ENCODE results near the gene OR52N5.

The OR52N5 gene

GRCh38 chr11:5808500-5809121 is 25.5 kb upstream of the OR52N5 start, which contains the start of gene OR52N2:
Gene OR52N2 (plus strand): TSS chr11:5808924. CDS start chr11:5820336, 11,412 bp downstream.
- H3K4me3 ChIP-seq (ENCODE audit: control insufficient read depth, low read depth, low read length), result peak within 1 kb of the TSS; percentile 56
- DNase-seq (ENCODE audit: low read depth), result peak; percentile 72
- peak; percentile 90 for TF ChIP-seq CTCF (conservative IDR thresholded peaks at IDR 0.05; ENCODE audit: control insufficient read depth, insufficient read depth, low read depth, low read length)

DNA sequence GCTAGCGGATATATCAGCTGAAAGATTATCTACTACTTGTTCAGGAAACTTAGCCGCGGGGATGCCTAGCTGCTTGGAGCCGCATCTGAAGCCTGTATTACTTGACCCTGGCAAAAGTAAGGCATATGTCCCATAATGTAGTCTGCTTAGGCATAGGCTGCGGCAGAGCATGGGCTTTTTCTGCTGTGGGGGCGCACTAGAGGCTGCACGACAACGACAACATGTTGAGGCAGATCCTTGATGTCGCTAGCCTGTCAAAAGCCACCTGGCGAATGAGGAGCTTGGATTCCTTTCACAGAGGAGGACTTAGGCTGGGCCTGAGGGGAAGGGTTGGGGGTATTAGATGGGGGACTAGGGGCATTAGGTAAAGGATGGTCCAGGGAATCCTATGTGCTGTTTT is 24.4 kb upstream of the OR52N5 start:
- no peak for TF ChIP-seq CTCF (conservative IDR thresholded peaks at IDR 0.05; ENCODE audit: control insufficient read depth, insufficient read depth, low read depth, low read length)
- DNase-seq (ENCODE audit: low read depth), result no peak
- no peak overlapping the region for H3K4me3 ChIP-seq (ENCODE audit: control insufficient read depth, low read depth, low read length)

DNA sequence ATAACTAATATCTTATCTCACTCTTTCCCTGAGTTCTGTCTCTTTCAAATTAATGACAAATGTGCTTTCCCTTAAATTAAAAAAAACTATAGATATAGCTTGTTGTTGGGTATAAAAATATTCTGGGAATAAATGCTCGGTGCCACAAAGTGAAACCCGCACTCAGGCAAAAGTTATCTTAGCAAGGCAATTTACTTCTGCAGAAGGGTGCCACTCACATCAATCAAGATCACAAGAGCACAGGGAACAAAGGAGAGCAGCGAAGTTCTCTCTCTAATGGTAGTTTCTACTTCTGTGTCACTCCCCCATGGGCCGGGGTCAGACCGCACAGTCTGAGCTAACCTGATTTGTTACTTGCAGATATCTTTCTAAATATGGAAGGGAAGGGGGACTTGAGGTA is 20.8 kb upstream of the OR52N5 start:
- DNase-seq (ENCODE audit: low read depth), result no peak
- no peak for TF ChIP-seq CTCF (conservative IDR thresholded peaks at IDR 0.05; ENCODE audit: control insufficient read depth, insufficient read depth, low read depth, low read length)
- no peak overlapping the region for H3K4me3 ChIP-seq (ENCODE audit: control insufficient read depth, low read depth, low read length)

DNA sequence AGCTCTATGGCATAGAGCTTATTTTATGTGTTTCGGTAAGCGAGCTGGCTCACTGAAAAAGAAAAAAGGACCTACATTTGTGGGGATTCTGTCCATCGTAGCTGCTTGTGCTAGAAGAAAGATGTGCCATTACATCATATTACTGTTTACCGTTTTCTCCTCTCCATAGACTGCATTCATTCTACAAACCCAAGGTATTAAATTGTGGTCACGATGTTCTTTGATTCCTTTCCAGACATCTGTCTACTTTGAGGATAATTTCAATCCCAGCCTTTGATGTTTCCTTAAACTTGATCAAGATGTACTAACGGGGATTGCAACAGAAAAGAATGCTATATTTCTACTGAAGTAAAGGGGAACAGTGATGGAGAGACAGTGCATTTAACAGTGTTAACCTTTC is 13.4 kb upstream of the OR52N5 start:
- no peak for DNase-seq (ENCODE audit: low read depth)
- H3K4me3 ChIP-seq (ENCODE audit: control insufficient read depth, low read depth, low read length), result no peak overlapping the region
- TF ChIP-seq CTCF (conservative IDR thresholded peaks at IDR 0.05; ENCODE audit: control insufficient read depth, insufficient read depth, low read depth, low read length), result no peak

- no peak for TF ChIP-seq CTCF (conservative IDR thresholded peaks at IDR 0.05; ENCODE audit: control insufficient read depth, insufficient read depth, low read depth, low read length)
- no peak for DNase-seq (ENCODE audit: low read depth)
- H3K4me3 ChIP-seq (ENCODE audit: control insufficient read depth, low read depth, low read length), result no peak within 1 kb of the TSS
Observed at GRCh38 chr11:5791165-5791564, 8.0 kb upstream of the OR52N5 start, which contains the start of gene OR52N1. Gene OR52N1 (minus strand): TSS chr11:5791265. CDS start chr11:5788816, 2,449 bp downstream.

DNA sequence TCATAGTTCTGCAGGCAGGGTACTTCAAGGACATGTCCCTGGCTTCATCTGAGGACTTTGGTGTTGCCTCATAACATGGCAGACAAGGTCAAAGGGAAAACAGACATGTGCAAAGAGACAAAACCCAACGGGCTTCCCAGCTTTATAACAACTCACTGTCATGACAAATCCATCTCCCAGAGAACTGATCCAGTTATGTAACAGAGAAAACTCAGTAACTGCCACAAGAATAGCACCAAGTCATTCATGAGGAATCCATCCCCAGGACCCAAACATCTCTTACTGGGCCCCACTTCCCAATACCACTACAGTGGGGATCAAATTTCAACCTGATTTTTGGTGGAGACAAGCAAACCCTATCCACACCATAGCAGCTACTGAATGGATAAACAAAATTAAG is 16.1 kb downstream of the OR52N5 start:
- DNase-seq (ENCODE audit: low read depth), result no peak
- no peak for TF ChIP-seq CTCF (conservative IDR thresholded peaks at IDR 0.05; ENCODE audit: control insufficient read depth, insufficient read depth, low read depth, low read length)
- H3K4me3 ChIP-seq (ENCODE audit: control insufficient read depth, low read depth, low read length), result no peak overlapping the region
